ENCODE results near the gene ELL2. TPM values are rescaled to one million over a fixed set of nuclear protein-coding genes. Genes with fewer than 3 reads are reported as not detected.

ELL2 gene
- total and polyA plus RNA-seq, 2 of the 13 experiments (the other 11 are each of a cell fraction or from before 2014, with no cell fraction given) = 78.9 to 97.1 TPM

GRCh38 chr5:95986937-95987520 lies 25.4 kb upstream of the ELL2 start (continued):
- TF ChIP-seq ZBTB10 (CRISPR knock-in tag; IDR thresholded peaks at IDR 0.05; ENCODE audit: borderline replicate concordance) (no peak), ETV6 (CRISPR knock-in tag; conservative IDR thresholded peaks at IDR 0.05) (no peak), ZBTB34 (CRISPR knock-in tag; IDR thresholded peaks at IDR 0.05) (peak; percentile 69; the same call in 1 of the 2 replicates), HNF4A (CRISPR knock-in tag; IDR thresholded peaks at IDR 0.05) (peak; percentile 100), KDM5B (CRISPR knock-in tag; IDR thresholded peaks at IDR 0.05; ENCODE audit: borderline replicate concordance) (no peak), RBFOX2 (IDR thresholded peaks at IDR 0.05; ENCODE audit: low read depth, low read length) (peak; percentile 29; the same call in 1 of the 2 replicates), POLR2A (IDR thresholded peaks at IDR 0.05; ENCODE audit: insufficient read depth in 1 of 2, low read depth in 2 of 2, low read length in 2 of 2) (0 out of 4 replicates have a peak, but pooled peaks have one; percentile 32 to 42), HMG20A (CRISPR knock-in tag; IDR thresholded peaks at IDR 0.05; ENCODE audit: borderline replicate concordance) (peak; percentile 98), ATF6 (CRISPR knock-in tag; conservative IDR thresholded peaks at IDR 0.05) (0 out of 2 replicates have a peak, but pooled peaks have one; percentile 58), ZBTB26 (CRISPR knock-in tag; IDR thresholded peaks at IDR 0.05; ENCODE audit: borderline replicate concordance) (peak; percentile 98), ZFP36L1 (CRISPR knock-in tag; IDR thresholded peaks at IDR 0.05) (peak; percentile 77; the same call in 1 of the 2 replicates)
- TF ChIP-seq, protein P1, sequence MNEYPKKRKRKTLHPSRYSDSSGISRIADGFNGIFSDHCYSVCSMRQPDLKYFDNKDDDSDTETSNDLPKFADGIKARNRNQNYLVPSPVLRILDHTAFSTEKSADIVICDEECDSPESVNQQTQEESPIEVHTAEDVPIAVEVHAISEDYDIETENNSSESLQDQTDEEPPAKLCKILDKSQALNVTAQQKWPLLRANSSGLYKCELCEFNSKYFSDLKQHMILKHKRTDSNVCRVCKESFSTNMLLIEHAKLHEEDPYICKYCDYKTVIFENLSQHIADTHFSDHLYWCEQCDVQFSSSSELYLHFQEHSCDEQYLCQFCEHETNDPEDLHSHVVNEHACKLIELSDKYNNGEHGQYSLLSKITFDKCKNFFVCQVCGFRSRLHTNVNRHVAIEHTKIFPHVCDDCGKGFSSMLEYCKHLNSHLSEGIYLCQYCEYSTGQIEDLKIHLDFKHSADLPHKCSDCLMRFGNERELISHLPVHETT (CRISPR knock-in tag; conservative IDR thresholded peaks at IDR 0.05) = no peak
- TF ChIP-seq, protein P2, sequence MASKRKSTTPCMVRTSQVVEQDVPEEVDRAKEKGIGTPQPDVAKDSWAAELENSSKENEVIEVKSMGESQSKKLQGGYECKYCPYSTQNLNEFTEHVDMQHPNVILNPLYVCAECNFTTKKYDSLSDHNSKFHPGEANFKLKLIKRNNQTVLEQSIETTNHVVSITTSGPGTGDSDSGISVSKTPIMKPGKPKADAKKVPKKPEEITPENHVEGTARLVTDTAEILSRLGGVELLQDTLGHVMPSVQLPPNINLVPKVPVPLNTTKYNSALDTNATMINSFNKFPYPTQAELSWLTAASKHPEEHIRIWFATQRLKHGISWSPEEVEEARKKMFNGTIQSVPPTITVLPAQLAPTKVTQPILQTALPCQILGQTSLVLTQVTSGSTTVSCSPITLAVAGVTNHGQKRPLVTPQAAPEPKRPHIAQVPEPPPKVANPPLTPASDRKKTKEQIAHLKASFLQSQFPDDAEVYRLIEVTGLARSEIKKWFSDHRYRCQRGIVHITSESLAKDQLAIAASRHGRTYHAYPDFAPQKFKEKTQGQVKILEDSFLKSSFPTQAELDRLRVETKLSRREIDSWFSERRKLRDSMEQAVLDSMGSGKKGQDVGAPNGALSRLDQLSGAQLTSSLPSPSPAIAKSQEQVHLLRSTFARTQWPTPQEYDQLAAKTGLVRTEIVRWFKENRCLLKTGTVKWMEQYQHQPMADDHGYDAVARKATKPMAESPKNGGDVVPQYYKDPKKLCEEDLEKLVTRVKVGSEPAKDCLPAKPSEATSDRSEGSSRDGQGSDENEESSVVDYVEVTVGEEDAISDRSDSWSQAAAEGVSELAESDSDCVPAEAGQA (IDR thresholded peaks at IDR 0.05; ENCODE audit: low read depth) = no peak
- TF ChIP-seq, protein P2 (CRISPR knock-in tag; IDR thresholded peaks at IDR 0.05; ENCODE audit: borderline replicate concordance) = no peak; the same call in 1 of the 2 replicates

All from HepG2 (cell line).